Neural progenitor cell (in vitro differentiated cells): ENCODE measurements around the gene PIM3.

ENCODE experiments used
- EZH2 ChIP-seq: fragments of 200-600 bp; sonication (generic); IDR thresholded peaks from 2 replicates; pipeline ENCODE4 v1.6.1; 2017; ENCODE audit warnings: antibody characterized with exemption, mild to moderate bottlenecking, moderate library complexity
- EZH2phosphoT487 ChIP-seq: fragments of 200-600 bp; sonication (generic); IDR thresholded peaks from 2 replicates; pipeline ENCODE4 v1.6.1; 2017; ENCODE audit warnings: antibody characterized with exemption
- TF ChIP-seq, protein P1 (sequence below): fragments of 200-600 bp; sonication (generic); IDR thresholded peaks from 2 replicates; pipeline ENCODE4 v1.5.1; 2017; ENCODE audit warnings: antibody characterized with exemption, mild to moderate bottlenecking

DNA sequence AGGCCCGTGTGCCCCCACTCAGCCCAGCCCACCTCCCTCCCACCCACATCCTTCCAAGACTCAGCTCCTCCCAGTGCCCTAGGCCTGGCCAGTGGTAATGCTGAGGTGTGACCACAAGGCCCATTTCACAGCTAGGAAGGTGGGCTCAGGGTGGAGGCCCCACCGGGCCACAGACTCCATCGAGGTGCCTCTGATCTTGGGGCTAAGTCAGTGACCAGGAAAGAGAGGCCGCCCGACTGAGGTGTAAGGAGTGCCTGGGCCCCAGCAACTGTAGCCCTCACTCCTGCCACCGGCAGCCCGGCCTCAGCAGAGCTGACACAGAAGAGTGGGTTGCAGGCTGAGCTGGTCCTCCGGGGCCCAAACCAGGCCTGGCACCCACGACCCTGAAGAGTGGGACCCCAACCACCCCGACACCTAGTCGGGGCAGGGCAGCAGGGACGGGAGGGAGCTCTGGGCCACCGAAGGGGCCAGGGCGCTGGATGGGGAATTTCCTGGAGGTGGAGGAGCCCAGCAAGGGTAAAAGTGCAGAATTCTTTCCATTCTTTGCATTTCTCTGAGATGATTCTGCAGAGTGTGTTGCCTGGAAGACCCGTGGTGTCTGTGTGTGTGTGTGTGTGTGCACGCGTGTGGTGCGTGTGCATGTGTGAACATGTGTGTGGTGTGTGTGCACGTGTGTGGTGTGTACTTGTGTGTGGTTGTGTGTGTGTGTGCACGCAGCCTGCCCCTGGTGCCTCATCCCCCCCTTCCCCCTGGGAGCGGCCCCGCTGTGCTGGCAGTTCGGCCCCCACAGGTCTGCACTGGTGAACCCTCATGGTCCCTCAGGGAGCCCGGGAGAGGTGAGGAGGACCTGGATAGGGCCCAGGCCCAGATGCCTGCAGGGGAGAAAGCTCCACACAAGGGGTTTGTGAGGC lies 8.3 kb upstream of the PIM3 start:
- TF ChIP-seq, protein P1, sequence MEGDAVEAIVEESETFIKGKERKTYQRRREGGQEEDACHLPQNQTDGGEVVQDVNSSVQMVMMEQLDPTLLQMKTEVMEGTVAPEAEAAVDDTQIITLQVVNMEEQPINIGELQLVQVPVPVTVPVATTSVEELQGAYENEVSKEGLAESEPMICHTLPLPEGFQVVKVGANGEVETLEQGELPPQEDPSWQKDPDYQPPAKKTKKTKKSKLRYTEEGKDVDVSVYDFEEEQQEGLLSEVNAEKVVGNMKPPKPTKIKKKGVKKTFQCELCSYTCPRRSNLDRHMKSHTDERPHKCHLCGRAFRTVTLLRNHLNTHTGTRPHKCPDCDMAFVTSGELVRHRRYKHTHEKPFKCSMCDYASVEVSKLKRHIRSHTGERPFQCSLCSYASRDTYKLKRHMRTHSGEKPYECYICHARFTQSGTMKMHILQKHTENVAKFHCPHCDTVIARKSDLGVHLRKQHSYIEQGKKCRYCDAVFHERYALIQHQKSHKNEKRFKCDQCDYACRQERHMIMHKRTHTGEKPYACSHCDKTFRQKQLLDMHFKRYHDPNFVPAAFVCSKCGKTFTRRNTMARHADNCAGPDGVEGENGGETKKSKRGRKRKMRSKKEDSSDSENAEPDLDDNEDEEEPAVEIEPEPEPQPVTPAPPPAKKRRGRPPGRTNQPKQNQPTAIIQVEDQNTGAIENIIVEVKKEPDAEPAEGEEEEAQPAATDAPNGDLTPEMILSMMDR = no peak
- TF ChIP-seq EZH2phosphoT487 = no peak
- no peak for TF ChIP-seq EZH2
